K562 (cell line): ENCODE results near the gene SNX3. TPM values are rescaled to one million over a fixed set of nuclear protein-coding genes. Genes with fewer than 3 reads are reported as not detected.

Experiments used
- ATAC-seq: fragments of 200-7000 bp; cut with Tn5 transposase; 3 replicates; pipeline ENCODE4 v1.9.1; 2020; ENCODE audit warnings: moderate library complexity
- BruUV-seq: library from RNA; stranded (reverse); fragments of 400-500 nt; replicated peaks from 2 replicates; lab custom pipeline; 2021; lab: Mats Ljungman, UMichigan
- CTCF ChIA-PET: fragments of 300-600 bp; formaldehyde crosslinking; extraction: SDS; loops from one replicate; lab custom pipeline; 2021; ENCODE audit warnings: low intra/inter-chr PET ratio; lab: Yijun Ruan, JAX
- POLR2A ChIA-PET: fragments of 300-600, 350-650 bp; sonication (Branson Sonifier 250); formaldehyde crosslinking; extraction: SDS; loops from one replicate; lab custom pipeline; 2021; ENCODE audit warnings: antibody characterized with exemption, inconsistent platforms; lab: Yijun Ruan, JAX
- DNase-seq, 4 experiments: peaks; one replicate each; pipeline versions ENCODE4 v3.0.0 to v3.0.0-alpha.2; 2011 to 2018; ENCODE audit warnings: low spot score in 3 of 4, mixed read lengths in 3 of 4; ENCODE audit errors: extremely low read depth in 1 of 4
- FAIRE-seq: peaks from 2 replicates; lab custom pipeline; 2011; peaks lifted over from hg19 to GRCh38; lab: Jason Lieb, UNC
- H2AFZ ChIP-seq: 2 replicates; pipeline ENCODE4 v1.6.0; 2011; ENCODE audit warnings: low read depth, low read length, control low read depth, inconsistent platforms
- H3K27ac ChIP-seq: fragments of 200-600 bp; 3 replicates; pipeline ENCODE4 v1.8.0; 2011; ENCODE audit warnings: low read depth, mild to moderate bottlenecking, control low read depth, inconsistent platforms, low read length, moderate library complexity, mixed read lengths; ENCODE audit errors: extremely low read depth
- H3K27me3 ChIP-seq, 2 experiments: fragments of 300-600 bp in 1 of 2; 2 replicates in 1 of 2; 3 replicates in 1 of 2; pipeline versions ENCODE4 v1.6.0 to v1.8.0; 2011; ENCODE audit warnings: inconsistent platforms in 2 of 2, low read length in 2 of 2, mild to moderate bottlenecking in 1 of 2, mixed read lengths in 1 of 2, moderate library complexity in 1 of 2; ENCODE audit not compliant: control insufficient read depth in 2 of 2, insufficient read depth in 2 of 2
- H3K36me3 ChIP-seq: fragments of 300-600 bp; 3 replicates; pipeline ENCODE4 v1.8.0; 2011; ENCODE audit warnings: mild to moderate bottlenecking, low read length, inconsistent platforms; ENCODE audit not compliant: control insufficient read depth, insufficient read depth
- H3K4me1 ChIP-seq, 2 experiments: fragments of 200-600 bp in 1 of 2; replicated peaks in 1 of 2; 2 replicates in 1 of 2; 3 replicates in 1 of 2; pipeline versions ENCODE4 v1.5.1 to v1.8.0; 2011; ENCODE audit warnings: inconsistent platforms in 2 of 2, low read length in 2 of 2, mild to moderate bottlenecking in 1 of 2, mixed read lengths in 1 of 2, moderate library complexity in 1 of 2; ENCODE audit not compliant: control insufficient read depth in 2 of 2, insufficient read depth in 2 of 2
- H3K4me2 ChIP-seq: 2 replicates; pipeline ENCODE4 v1.6.1; 2011; ENCODE audit warnings: low read length, control low read depth, inconsistent platforms, mixed read lengths; ENCODE audit not compliant: insufficient read depth
- H3K4me3 ChIP-seq: fragments of 200-600 bp; sonication (generic), shearing (Covaris generic); 2 replicates; pipeline ENCODE4 v1.5.1; 2016; ENCODE audit warnings: control low read depth, inconsistent platforms
- H3K79me2 ChIP-seq: fragments of 200-600 bp; 3 replicates; pipeline ENCODE4 v1.8.0; 2011; ENCODE audit warnings: low read length, inconsistent platforms; ENCODE audit not compliant: control insufficient read depth, insufficient read depth
- H3K9ac ChIP-seq, 2 experiments: 2 replicates each; pipeline versions ENCODE4 v1.6.0 to v1.6.1; 2011; ENCODE audit warnings: low read depth in 2 of 2, low read length in 2 of 2, control low read depth in 1 of 2, inconsistent platforms in 1 of 2, mild to moderate bottlenecking in 1 of 2, mixed read lengths in 1 of 2; ENCODE audit not compliant: insufficient read depth in 1 of 2
- H3K9me1 ChIP-seq: one replicate; pipeline ENCODE4 v1.6.0; 2011; ENCODE audit warnings: inconsistent platforms, mild to moderate bottlenecking, low read length, moderate library complexity; ENCODE audit not compliant: control insufficient read depth, insufficient read depth
- H3K9me3 ChIP-seq: replicated peaks from 2 replicates; pipeline ENCODE4 v1.5.1; 2011; ENCODE audit warnings: low read depth, low read length, inconsistent platforms; ENCODE audit not compliant: control insufficient read depth, insufficient read depth
- H4K20me1 ChIP-seq: replicated peaks from 2 replicates; pipeline ENCODE4 v1.6.1; 2011; ENCODE audit warnings: low read length, inconsistent platforms, mixed read lengths; ENCODE audit not compliant: control insufficient read depth, insufficient read depth
- ATF3 ChIP-seq, 2 experiments: fragments of 450-650 bp in 1 of 2; sonication (generic) in 1 of 2; formaldehyde crosslinking in 1 of 2; IDR thresholded peaks in 1 of 2; conservative IDR thresholded peaks in 1 of 2; 2 replicates each; pipeline versions ENCODE4 v1.6.1 to v1.8.1; 2016 to 2023; ENCODE audit warnings: mild to moderate bottlenecking in 2 of 2, moderate library complexity in 2 of 2, inconsistent platforms in 1 of 2, missing genetic modification reagents in 1 of 2
- CUX1 ChIP-seq: fragments of 200-800 bp; sonication (Bioruptor generic); IDR thresholded peaks from 2 replicates; pipeline ENCODE4 v1.6.1; 2016; ENCODE audit warnings: missing genetic modification characterization, missing compliant biosample characterization
- DPF2 ChIP-seq: fragments of 450-650 bp; IDR thresholded peaks from 2 replicates; pipeline ENCODE4 v1.6.1; 2016
- ETS2 ChIP-seq: IDR thresholded peaks from 2 replicates; pipeline ENCODE4 v1.6.1; 2016; ENCODE audit warnings: borderline replicate concordance, missing genetic modification characterization, mild to moderate bottlenecking, moderate library complexity, missing compliant biosample characterization; ENCODE audit not compliant: poor library complexity, severe bottlenecking
- FOSL1 ChIP-seq: fragments of 200-800 bp; sonication (Bioruptor generic); conservative IDR thresholded peaks from 2 replicates; pipeline ENCODE4 v1.6.1; 2016; ENCODE audit warnings: missing genetic modification characterization, missing compliant biosample characterization
- JUND ChIP-seq, 2 experiments: IDR thresholded peaks; 2 replicates in 1 of 2; 3 replicates in 1 of 2; pipeline ENCODE4 v1.6.1; 2011; ENCODE audit warnings: borderline replicate concordance in 2 of 2, low read depth in 2 of 2, low read length in 2 of 2, improper control_type of control experiment in 1 of 2, missing biosample characterization in 1 of 2, missing genetic modification characterization in 1 of 2, missing genetic modification reagents in 1 of 2
- MITF ChIP-seq: IDR thresholded peaks from 2 replicates; pipeline ENCODE4 v1.6.1; 2014; ENCODE audit warnings: antibody characterized with exemption
- NONO ChIP-seq, 2 experiments: fragments of 200-400 bp in 1 of 2; fragments of 450-650 bp in 1 of 2; formaldehyde crosslinking in 1 of 2; IDR thresholded peaks; 2 replicates each; pipeline ENCODE4 v1.6.1; 2017; ENCODE audit warnings: low read depth in 2 of 2, mild to moderate bottlenecking in 2 of 2, moderate library complexity in 2 of 2, low read length in 1 of 2
- SLC30A9 ChIP-seq: fragments of 250-450 bp; sonication (Bioruptor Pico); IDR thresholded peaks from 2 replicates; pipeline ENCODE4 v1.8.0; 2022; ENCODE audit warnings: mild to moderate bottlenecking, moderate library complexity
- TEAD4 ChIP-seq, 2 experiments: sonication (generic) in 1 of 2; formaldehyde crosslinking in 1 of 2; IDR thresholded peaks; 2 replicates each; pipeline versions ENCODE4 v1.6.1 to v1.8.0; 2012 to 2022; ENCODE audit warnings: borderline replicate concordance in 1 of 2, inconsistent platforms in 1 of 2, low read length in 1 of 2, mild to moderate bottlenecking in 1 of 2, missing genetic modification reagents in 1 of 2
- WGBS: fragments of 100-300 bp; shearing (Covaris generic); methylation state at CpG from one replicate; pipeline ENCODE4 v1.1.6; 2016; ENCODE audit warnings: low coverage, mixed read lengths; ENCODE audit not compliant: insufficient coverage; ENCODE audit errors: missing lambda C conversion rate; 5-methylcytosine and 5-hydroxymethylcytosine counted together
- in situ Hi-C: fragments of 300-500 bp; cut with MboI; formaldehyde crosslinking; loops from 4 replicates; pipeline ENCODE4 v1.15.0; 2018; ENCODE audit warnings: inconsistent platforms, mixed read lengths
- intact Hi-C: fragments of 100-400 bp; cut with micrococcal nuclease; formaldehyde crosslinking; loops from 2 replicates; pipeline ENCODE4 v1.14.2; 2022
- polyA plus RNA-seq, 8 experiments: library from polyadenylated mRNA; depleted of rRNA in 4 of 8; stranded (reverse) in 5 of 8; unstranded in 3 of 8; fragments of >200 nt; fragmentation: Nextera tagmentation in 2 of 8; fragmentation: Illumina TruSeq in 1 of 8; extraction: Ambion mirVana in 2 of 8; extraction: Trizol in 1 of 8; gene quantifications; 2 replicates each; pipeline versions ENCODE4 v1.2.1 to v1.2.3, GENCODE V29; 2011 to 2014; ENCODE audit warnings: inconsistent platforms in 1 of 8, missing spikeins in 1 of 8
- total RNA-seq, 7 experiments: library from RNA; depleted of rRNA in 6 of 7; stranded (reverse); fragments of >200 nt in 6 of 7; fragmentation: Illumina TruSeq in 2 of 7; extraction: Trizol in 2 of 7; gene quantifications; 2 replicates each; pipeline versions ENCODE4 v1.2.1 to v1.2.3, GENCODE V29; 2011 to 2021; ENCODE audit warnings: low replicate concordance in 1 of 7
- TF ChIP-seq, protein P1 (sequence below): fragments of 250-450 bp; sonication (Bioruptor Pico); IDR thresholded peaks from 2 replicates; pipeline ENCODE4 v1.8.0; 2022; ENCODE audit warnings: moderate library complexity, mild to moderate bottlenecking, inconsistent platforms

The SNX3 gene
- total and polyA plus RNA-seq, 9 of the 15 experiments (the other 6 are each of a cell fraction or from before 2014, with no cell fraction given): 48.9 to 410 (median 159) TPM

DNA sequence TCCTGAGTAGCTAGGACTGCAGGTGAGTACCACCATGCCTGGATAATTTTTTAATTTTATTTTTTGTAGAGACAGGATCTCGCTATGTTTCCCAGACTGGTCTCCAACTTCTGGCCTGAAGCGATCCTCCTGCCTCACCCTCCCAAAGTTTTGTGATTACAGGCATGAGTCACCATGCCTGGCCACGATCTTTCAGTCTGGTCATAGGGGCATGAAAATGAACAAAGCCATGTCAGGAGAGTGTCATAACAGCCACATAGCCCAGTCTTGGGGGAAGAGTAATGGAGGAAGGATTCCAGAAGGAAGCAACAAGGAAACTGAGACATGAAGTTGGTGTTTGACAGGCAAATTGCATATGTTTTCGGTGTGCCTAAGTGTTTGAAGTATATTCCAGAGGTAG lies 17.0 kb upstream of the SNX3 start:
- Histone ChIP-seq H3K9me3 (no peaks in the 10 kb centered on the region), H3K9me1 (no peaks in the 10 kb centered on the region), H3K27ac (no peak overlapping the region), H4K20me1 (no peaks in the 10 kb centered on the region), H3K4me2 (no peak overlapping the region; the same call in 1 of the 2 replicates), H3K27me3 (no peaks in the 10 kb centered on the region; a peak in 1 of 5 replicates), H3K79me2 (no peaks in the 10 kb centered on the region), H3K4me1 (peaks cover 0 to 4% of the 10 kb centered on the region in 2 experiments; a peak in 2 of 5 replicates), H3K4me3 (no peak overlapping the region), H3K9ac (no peak overlapping the region), H2AFZ (peak overlapping the region; percentile 83), H3K36me3 (no peaks in the 10 kb centered on the region)
- POLR2A ChIA-PET: no interaction called here
- ATAC-seq (peak; percentile 58), FAIRE-seq (no peak), DNase-seq (peak in 1 of 4 experiments; percentile 32)
- CTCF ChIA-PET: no interaction called here
- BruUV-seq: no TSS peak
- intact Hi-C loops (no loop called here), in situ Hi-C loops (no loop called here)
- WGBS: 28% methylated on average over 4 of the region's 4 CpGs
- no peak for TF ChIP-seq SLC30A9 (CRISPR knock-in tag)
- no peak for TF ChIP-seq TEAD4 (IDR thresholded peaks at IDR 0.05; ENCODE audit: low read length)
- no peak for TF ChIP-seq TEAD4 (CRISPR knock-in tag; IDR thresholded peaks at IDR 0.05; ENCODE audit: borderline replicate concordance)
- no peak for TF ChIP-seq ETS2 (tag)
- TF ChIP-seq, protein P1, sequence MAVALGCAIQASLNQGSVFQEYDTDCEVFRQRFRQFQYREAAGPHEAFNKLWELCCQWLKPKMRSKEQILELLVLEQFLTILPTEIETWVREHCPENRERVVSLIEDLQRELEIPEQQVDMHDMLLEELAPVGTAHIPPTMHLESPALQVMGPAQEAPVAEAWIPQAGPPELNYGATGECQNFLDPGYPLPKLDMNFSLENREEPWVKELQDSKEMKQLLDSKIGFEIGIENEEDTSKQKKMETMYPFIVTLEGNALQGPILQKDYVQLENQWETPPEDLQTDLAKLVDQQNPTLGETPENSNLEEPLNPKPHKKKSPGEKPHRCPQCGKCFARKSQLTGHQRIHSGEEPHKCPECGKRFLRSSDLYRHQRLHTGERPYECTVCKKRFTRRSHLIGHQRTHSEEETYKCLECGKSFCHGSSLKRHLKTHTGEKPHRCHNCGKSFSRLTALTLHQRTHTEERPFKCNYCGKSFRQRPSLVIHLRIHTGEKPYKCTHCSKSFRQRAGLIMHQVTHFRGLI (CRISPR knock-in tag): no peak
- TF ChIP-seq CUX1 (CRISPR knock-in tag): no peak
- peak; percentile 78 for TF ChIP-seq JUND (IDR thresholded peaks at IDR 0.05; ENCODE audit: borderline replicate concordance, low read depth, low read length)
- TF ChIP-seq JUND (tag; IDR thresholded peaks at IDR 0.05; ENCODE audit: borderline replicate concordance, low read depth, low read length): peak; percentile 62; the same call in 1 of the 3 replicates
- peak; percentile 72 for TF ChIP-seq FOSL1
- TF ChIP-seq MITF: no peak
- TF ChIP-seq DPF2: peak; percentile 22; the same call in 1 of the 2 replicates
- TF ChIP-seq NONO (IDR thresholded peaks at IDR 0.05; ENCODE audit: low read depth in 2 of 2, low read length in 1 of 2): no peak
- peak; percentile 83 for TF ChIP-seq ATF3 (IDR thresholded peaks at IDR 0.05)
- TF ChIP-seq ATF3 (CRISPR knock-in tag; conservative IDR thresholded peaks at IDR 0.05): no peak
